HEK293T (cell line): ENCODE data around the gene VWC2L.

Source experiments
- BHLHE40 ChIP-seq: fragments of 450-650 bp; IDR thresholded peaks from 2 replicates; pipeline ENCODE4 v1.6.1; 2016; ENCODE audit warnings: mild to moderate bottlenecking, moderate library complexity, borderline replicate concordance
- FOXK2 ChIP-seq: fragments of 450-650 bp; IDR thresholded peaks from 2 replicates; pipeline ENCODE4 v1.6.1; 2016; ENCODE audit warnings: mild to moderate bottlenecking
- FOXM1 ChIP-seq: fragments of 450-650 bp; IDR thresholded peaks from 2 replicates; pipeline ENCODE4 v1.6.1; 2017; ENCODE audit warnings: mild to moderate bottlenecking, borderline replicate concordance
- SP1 ChIP-seq: fragments of 450-650 bp; IDR thresholded peaks from 2 replicates; pipeline ENCODE4 v1.6.1; 2017

DNA sequence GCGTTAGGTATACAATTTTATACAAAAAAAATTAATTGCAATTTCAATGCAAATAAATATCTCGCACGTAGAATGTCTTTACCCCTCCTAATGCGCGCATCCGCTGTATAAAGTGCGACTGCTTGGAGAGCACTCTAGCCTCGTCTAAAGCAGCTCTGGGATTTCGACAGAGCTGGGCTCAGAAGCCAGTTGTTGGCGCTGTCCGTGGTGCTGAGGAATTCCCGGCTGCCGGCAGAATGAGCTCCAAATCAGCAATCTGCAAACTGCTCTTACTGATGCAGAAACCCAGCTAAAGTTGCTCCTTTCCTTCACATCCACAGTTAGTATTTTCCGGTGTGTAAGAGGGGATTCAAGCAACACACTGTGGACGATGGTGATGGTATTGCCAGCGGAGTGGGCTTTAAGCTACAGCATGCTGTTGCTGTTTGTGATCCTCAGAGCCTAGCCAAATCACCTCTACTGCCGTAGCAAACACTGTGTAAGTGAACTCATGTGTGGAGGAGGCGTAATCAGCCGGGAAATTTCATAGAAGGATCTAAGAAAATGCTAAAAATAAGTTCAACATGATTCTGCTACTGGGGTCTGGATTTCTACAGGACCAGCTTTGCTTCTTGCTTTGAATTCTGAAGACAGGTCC is at the start of gene VWC2L:
- TF ChIP-seq SP1, result no peak
- no peak for TF ChIP-seq BHLHE40
- no peak for TF ChIP-seq FOXK2
- no peak for TF ChIP-seq FOXM1
